Measurements from ENCODE around the gene FAM110C. TPM values are rescaled to one million over a fixed set of nuclear protein-coding genes. Genes with fewer than 3 reads are reported as not detected.

The FAM110C gene
- total RNA-seq, 2 donors from 2014 or later = 1.8 to 2.1 TPM

- Histone ChIP-seq H3K27ac (ENCODE audit: low read depth, low read length) (no peak overlapping the region), H3K27me3 (ENCODE audit: control insufficient read depth, insufficient read depth, low read length, poor library complexity, severe bottlenecking) (no peaks in the 10 kb centered on the region), H3K9ac (ENCODE audit: extremely low read depth, low read length, poor library complexity, severe bottlenecking) (no peak overlapping the region), H3K9me3 (ENCODE audit: control insufficient read depth, low read length) (no peaks in the 10 kb centered on the region), H3K4me3 (ENCODE audit: low read length) (no peak overlapping the region), H3K36me3 (ENCODE audit: control insufficient read depth, insufficient read depth, low read length) (no peaks in the 10 kb centered on the region), H3K4me1 (ENCODE audit: control insufficient read depth, insufficient read depth, low read length) (no peaks in the 10 kb centered on the region)
- Mint-ChIP-seq H3K36me3 (ENCODE audit: low read depth) (no peaks in the 10 kb centered on the region), H3K4me3 (no peak overlapping the region), H3K4me1 (no peaks in the 10 kb centered on the region), H3K27me3 (ENCODE audit: insufficient read depth) (peaks cover 15% of the 10 kb centered on the region), H3K9me3 (no peaks in the 10 kb centered on the region), H3K27ac (no peak overlapping the region)
- TF ChIP-seq, protein P1, sequence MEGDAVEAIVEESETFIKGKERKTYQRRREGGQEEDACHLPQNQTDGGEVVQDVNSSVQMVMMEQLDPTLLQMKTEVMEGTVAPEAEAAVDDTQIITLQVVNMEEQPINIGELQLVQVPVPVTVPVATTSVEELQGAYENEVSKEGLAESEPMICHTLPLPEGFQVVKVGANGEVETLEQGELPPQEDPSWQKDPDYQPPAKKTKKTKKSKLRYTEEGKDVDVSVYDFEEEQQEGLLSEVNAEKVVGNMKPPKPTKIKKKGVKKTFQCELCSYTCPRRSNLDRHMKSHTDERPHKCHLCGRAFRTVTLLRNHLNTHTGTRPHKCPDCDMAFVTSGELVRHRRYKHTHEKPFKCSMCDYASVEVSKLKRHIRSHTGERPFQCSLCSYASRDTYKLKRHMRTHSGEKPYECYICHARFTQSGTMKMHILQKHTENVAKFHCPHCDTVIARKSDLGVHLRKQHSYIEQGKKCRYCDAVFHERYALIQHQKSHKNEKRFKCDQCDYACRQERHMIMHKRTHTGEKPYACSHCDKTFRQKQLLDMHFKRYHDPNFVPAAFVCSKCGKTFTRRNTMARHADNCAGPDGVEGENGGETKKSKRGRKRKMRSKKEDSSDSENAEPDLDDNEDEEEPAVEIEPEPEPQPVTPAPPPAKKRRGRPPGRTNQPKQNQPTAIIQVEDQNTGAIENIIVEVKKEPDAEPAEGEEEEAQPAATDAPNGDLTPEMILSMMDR (conservative IDR thresholded peaks at IDR 0.05) = no peak
- WGBS, 2 experiments (ENCODE audit: insufficient coverage in 1 of 2, insufficient read length in 1 of 2) = 86 to 96% methylated on average over 4 to 5 of the region's 5 CpGs
- DNase-seq = no peak
Observed at GRCh38 chr2:35852-36251, 10.5 kb downstream of the FAM110C start.

DNA sequence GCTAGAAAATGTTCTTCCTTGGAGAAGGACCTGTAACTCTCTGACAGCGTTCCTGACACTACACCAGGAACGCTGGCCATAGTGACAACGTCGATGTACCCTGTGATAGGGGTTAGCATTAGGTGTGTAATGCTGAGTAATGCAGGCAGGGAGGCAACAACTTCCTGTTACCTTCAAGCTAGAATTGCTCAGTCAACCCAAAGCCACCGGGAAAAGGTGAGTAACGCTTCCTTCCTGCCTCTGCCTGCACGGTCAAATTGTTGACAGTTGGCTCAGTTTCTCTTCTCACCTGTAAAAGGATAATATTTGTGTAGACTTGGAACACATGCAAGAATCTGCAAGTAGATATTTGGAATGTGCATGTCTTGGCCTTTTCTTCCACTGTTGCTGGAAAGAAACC is 12.7 kb downstream of the FAM110C start:
- Mint-ChIP-seq H3K27ac (no peak overlapping the region), H3K4me1 (no peaks in the 10 kb centered on the region), H3K27me3 (ENCODE audit: insufficient read depth) (peaks cover 14% of the 10 kb centered on the region), H3K36me3 (ENCODE audit: low read depth) (no peaks in the 10 kb centered on the region), H3K4me3 (no peak overlapping the region), H3K9me3 (no peaks in the 10 kb centered on the region)
- H3K9me3 ChIP-seq (ENCODE audit: control insufficient read depth, low read length) = no peaks in the 10 kb centered on the region
- DNase-seq = no peak
- TF ChIP-seq, protein P1 (conservative IDR thresholded peaks at IDR 0.05) = no peak
- H3K36me3 ChIP-seq (ENCODE audit: control insufficient read depth, insufficient read depth, low read length) = no peaks in the 10 kb centered on the region
- no peak overlapping the region for H3K27ac ChIP-seq (ENCODE audit: low read depth, low read length)
- no peaks in the 10 kb centered on the region for H3K4me1 ChIP-seq (ENCODE audit: control insufficient read depth, insufficient read depth, low read length)
- peaks cover 3% of the 10 kb centered on the region for H3K27me3 ChIP-seq (ENCODE audit: control insufficient read depth, insufficient read depth, low read length, poor library complexity, severe bottlenecking)
- no peak overlapping the region for H3K4me3 ChIP-seq (ENCODE audit: low read length)
- WGBS, 2 experiments (ENCODE audit: insufficient coverage in 1 of 2, insufficient read length in 1 of 2) = 90 to 97% methylated on average over 4 to 7 of the region's 7 CpGs
- no peak overlapping the region for H3K9ac ChIP-seq (ENCODE audit: extremely low read depth, low read length, poor library complexity, severe bottlenecking)

DNA sequence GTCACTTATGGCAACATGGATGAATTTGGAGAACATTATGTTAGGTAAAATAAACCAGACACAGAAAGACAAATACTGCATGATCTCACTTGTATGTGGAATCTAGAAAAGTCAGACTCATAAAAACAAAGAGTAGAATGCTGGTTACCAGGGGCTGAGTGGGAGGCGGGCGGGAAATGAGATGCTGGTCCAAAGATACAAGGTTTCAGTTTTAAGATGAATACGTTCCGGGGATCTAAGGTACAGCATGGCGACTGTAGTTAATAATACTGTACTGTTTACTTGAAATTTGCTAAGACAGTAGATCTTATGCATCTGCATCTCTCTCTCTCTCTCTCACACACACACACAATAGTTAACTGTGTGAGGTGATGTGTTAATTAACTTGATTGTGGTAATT is 14.2 kb downstream of the FAM110C start:
- H3K27me3 ChIP-seq (ENCODE audit: control insufficient read depth, insufficient read depth, low read length, poor library complexity, severe bottlenecking) = peaks cover 10% of the 10 kb centered on the region
- H3K4me3 ChIP-seq (ENCODE audit: low read length) = no peak overlapping the region
- Mint-ChIP-seq H3K9me3 (no peaks in the 10 kb centered on the region), H3K4me1 (peaks cover under 1% of the 10 kb centered on the region), H3K27me3 (ENCODE audit: insufficient read depth) (peaks cover 30% of the 10 kb centered on the region), H3K4me3 (no peak overlapping the region), H3K36me3 (ENCODE audit: low read depth) (no peaks in the 10 kb centered on the region), H3K27ac (no peak overlapping the region)
- no peaks in the 10 kb centered on the region for H3K9me3 ChIP-seq (ENCODE audit: control insufficient read depth, low read length)
- no peaks in the 10 kb centered on the region for H3K36me3 ChIP-seq (ENCODE audit: control insufficient read depth, insufficient read depth, low read length)
- WGBS, 2 experiments (ENCODE audit: insufficient coverage in 1 of 2, insufficient read length in 1 of 2) = 84 to 100% methylated on average over 4 of the region's 5 CpGs
- no peak overlapping the region for H3K9ac ChIP-seq (ENCODE audit: extremely low read depth, low read length, poor library complexity, severe bottlenecking)
- TF ChIP-seq, protein P1 (conservative IDR thresholded peaks at IDR 0.05) = no peak
- no peak for DNase-seq
- H3K27ac ChIP-seq (ENCODE audit: low read depth, low read length) = no peak overlapping the region
- H3K4me1 ChIP-seq (ENCODE audit: control insufficient read depth, insufficient read depth, low read length) = no peaks in the 10 kb centered on the region

All from endodermal cell (in vitro differentiated cells).